Osteocyte (in vitro differentiated cells): ENCODE data around the gene ADGRL4. TPM values are rescaled to one million over a fixed set of nuclear protein-coding genes. Genes with fewer than 3 reads are reported as not detected.
"Not testable (repeated sequence)": the region's sequence is repeated elsewhere in the genome, so short reads cannot be mapped to it uniquely, and the experiment has no call there.

Experiments used
- DNase-seq: peaks from one replicate; pipeline ENCODE4 v3.0.0; 2021; ENCODE audit warnings: mixed read lengths; ENCODE audit not compliant: unreplicated experiment; ENCODE audit errors: extremely low spot score
- H3K27ac Mint-ChIP-seq: one replicate; pipeline ENCODE4 v1.8.0; 2021; ENCODE audit warnings: mild to moderate bottlenecking, mixed read lengths; ENCODE audit not compliant: unreplicated experiment
- H3K27me3 Mint-ChIP-seq: one replicate; pipeline ENCODE4 v1.8.0; 2021; ENCODE audit warnings: mixed read lengths; ENCODE audit not compliant: unreplicated experiment
- H3K36me3 Mint-ChIP-seq: one replicate; pipeline ENCODE4 v1.8.0; 2021; ENCODE audit warnings: mixed read lengths; ENCODE audit not compliant: unreplicated experiment
- H3K4me1 Mint-ChIP-seq: one replicate; pipeline ENCODE4 v1.8.0; 2021; ENCODE audit warnings: mixed read lengths; ENCODE audit not compliant: unreplicated experiment
- H3K4me3 Mint-ChIP-seq: one replicate; pipeline ENCODE4 v1.8.0; 2021; ENCODE audit warnings: mild to moderate bottlenecking, moderate library complexity, mixed read lengths; ENCODE audit not compliant: unreplicated experiment
- H3K9me3 Mint-ChIP-seq: one replicate; pipeline ENCODE4 v1.8.0; 2021; ENCODE audit warnings: mixed read lengths; ENCODE audit not compliant: unreplicated experiment
- total RNA-seq: library from RNA; stranded (reverse); gene quantifications from 2 replicates; pipeline ENCODE4 v1.2.1, GENCODE V29; 2021
- TF ChIP-seq, protein P1 (sequence below): fragments of 200-600 bp; sonication (generic); IDR thresholded peaks from 2 replicates; pipeline ENCODE4 v1.5.0; 2021; ENCODE audit warnings: antibody characterized with exemption, mild to moderate bottlenecking, moderate library complexity

The ADGRL4 gene
- total RNA-seq, 1 donor from 2014 or later: 9.5 TPM

GRCh38 chr1:78887458-78887857 is 119.1 kb downstream of the ADGRL4 start:
- Mint-ChIP-seq H3K27me3 (no peaks in the 10 kb centered on the region), H3K27ac (no peak overlapping the region), H3K9me3 (peaks cover 3% of the 10 kb centered on the region), H3K36me3 (peaks cover 2% of the 10 kb centered on the region), H3K4me1 (peaks cover 44% of the 10 kb centered on the region), H3K4me3 (no peak overlapping the region)
- TF ChIP-seq, protein P1, sequence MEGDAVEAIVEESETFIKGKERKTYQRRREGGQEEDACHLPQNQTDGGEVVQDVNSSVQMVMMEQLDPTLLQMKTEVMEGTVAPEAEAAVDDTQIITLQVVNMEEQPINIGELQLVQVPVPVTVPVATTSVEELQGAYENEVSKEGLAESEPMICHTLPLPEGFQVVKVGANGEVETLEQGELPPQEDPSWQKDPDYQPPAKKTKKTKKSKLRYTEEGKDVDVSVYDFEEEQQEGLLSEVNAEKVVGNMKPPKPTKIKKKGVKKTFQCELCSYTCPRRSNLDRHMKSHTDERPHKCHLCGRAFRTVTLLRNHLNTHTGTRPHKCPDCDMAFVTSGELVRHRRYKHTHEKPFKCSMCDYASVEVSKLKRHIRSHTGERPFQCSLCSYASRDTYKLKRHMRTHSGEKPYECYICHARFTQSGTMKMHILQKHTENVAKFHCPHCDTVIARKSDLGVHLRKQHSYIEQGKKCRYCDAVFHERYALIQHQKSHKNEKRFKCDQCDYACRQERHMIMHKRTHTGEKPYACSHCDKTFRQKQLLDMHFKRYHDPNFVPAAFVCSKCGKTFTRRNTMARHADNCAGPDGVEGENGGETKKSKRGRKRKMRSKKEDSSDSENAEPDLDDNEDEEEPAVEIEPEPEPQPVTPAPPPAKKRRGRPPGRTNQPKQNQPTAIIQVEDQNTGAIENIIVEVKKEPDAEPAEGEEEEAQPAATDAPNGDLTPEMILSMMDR: no peak
- DNase-seq: no peak

- H3K27me3 Mint-ChIP-seq: no peaks in the 10 kb centered on the region
- peaks cover 21% of the 10 kb centered on the region for H3K4me1 Mint-ChIP-seq
- TF ChIP-seq, protein P1: no peak
- peak overlapping the region; percentile 29 for H3K4me3 Mint-ChIP-seq
- peaks cover 3% of the 10 kb centered on the region for H3K9me3 Mint-ChIP-seq
- H3K27ac Mint-ChIP-seq: peak overlapping the region; percentile 12
- DNase-seq: no peak
- peaks cover 2% of the 10 kb centered on the region for H3K36me3 Mint-ChIP-seq
Observed at GRCh38 chr1:78884685-78885452, 121.7 kb downstream of the ADGRL4 start.

GRCh38 chr1:78880223-78880622 is 126.3 kb downstream of the ADGRL4 start:
- Mint-ChIP-seq H3K4me3 (no peak overlapping the region), H3K36me3 (no peaks in the 10 kb centered on the region), H3K4me1 (peaks cover 12% of the 10 kb centered on the region), H3K27me3 (no peaks in the 10 kb centered on the region), H3K27ac (no peak overlapping the region), H3K9me3 (no peaks in the 10 kb centered on the region)
- TF ChIP-seq, protein P1: no peak
- no peak for DNase-seq

DNA sequence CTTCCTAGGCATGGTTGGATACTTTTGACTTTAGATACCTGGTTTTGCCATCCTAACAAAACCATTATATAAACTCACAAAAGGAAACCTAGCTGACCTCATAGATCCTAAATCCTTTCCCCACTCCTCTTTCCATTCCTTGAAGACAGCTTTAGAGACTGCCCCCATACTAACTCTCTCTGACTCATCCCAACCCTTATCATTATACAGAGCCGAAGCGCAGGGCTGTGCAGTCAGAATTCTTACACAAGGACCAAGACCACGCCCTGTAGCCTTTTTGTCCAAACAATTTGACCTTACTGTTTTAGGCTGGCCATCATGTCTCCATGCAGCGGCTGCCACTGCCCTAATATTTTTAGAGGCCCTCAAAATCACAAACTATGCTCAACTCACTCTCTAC is 130.5 kb downstream of the ADGRL4 start:
- not testable (repeated sequence) for DNase-seq, H3K27ac Mint-ChIP-seq, H3K36me3 Mint-ChIP-seq, H3K4me1 Mint-ChIP-seq, H3K4me3 Mint-ChIP-seq, H3K27me3 Mint-ChIP-seq
- peaks cover 12% of the 10 kb centered on the region for H3K9me3 Mint-ChIP-seq

- peaks cover 12% of the 10 kb centered on the region for H3K9me3 Mint-ChIP-seq
- H3K4me1 Mint-ChIP-seq, H3K27ac Mint-ChIP-seq, DNase-seq, H3K36me3 Mint-ChIP-seq, H3K27me3 Mint-ChIP-seq, H3K4me3 Mint-ChIP-seq: not testable (repeated sequence)
Observed at GRCh38 chr1:78872801-78873200, 133.7 kb downstream of the ADGRL4 start.

DNA sequence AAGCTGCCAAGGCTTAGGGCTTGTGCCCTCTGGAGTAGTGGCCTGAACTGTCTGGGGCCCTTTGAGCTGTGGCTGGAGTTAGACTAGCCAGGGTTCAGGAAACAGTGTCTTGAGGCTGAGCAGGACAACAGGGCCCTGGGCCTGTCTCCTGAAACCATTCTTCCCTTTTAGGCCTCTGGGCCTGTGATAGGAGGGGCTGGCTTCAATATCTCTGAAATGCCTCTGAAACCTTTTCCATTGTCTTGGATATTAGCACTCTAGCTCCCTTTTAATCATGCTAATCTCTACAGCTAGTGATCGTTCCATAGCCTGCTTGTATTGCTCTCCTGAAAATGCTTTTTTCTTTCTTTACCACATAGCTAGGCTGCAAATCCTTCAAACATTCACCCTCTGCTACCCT is 135.3 kb downstream of the ADGRL4 start:
- Mint-ChIP-seq H3K27ac (no peak overlapping the region), H3K4me3 (no peak overlapping the region), H3K27me3 (no peaks in the 10 kb centered on the region), H3K9me3 (peaks cover 12% of the 10 kb centered on the region), H3K4me1 (peaks cover 3% of the 10 kb centered on the region), H3K36me3 (no peaks in the 10 kb centered on the region)
- TF ChIP-seq, protein P1: no peak
- no peak for DNase-seq
